Measurements from ENCODE around the gene PLB1. TPM values are rescaled to one million over a fixed set of nuclear protein-coding genes. Genes with fewer than 3 reads are reported as not detected.

PLB1 gene
- total RNA-seq, 1 donor from 2014 or later: 2.5 TPM

- TF ChIP-seq CTCF (IDR thresholded peaks at IDR 0.05) (no peak), POLR2A (IDR thresholded peaks at IDR 0.05) (no peak), POLR2AphosphoS5 (IDR thresholded peaks at IDR 0.05; ENCODE audit: insufficient read depth in 1 of 2, low read depth in 1 of 2) (no peak)
- Histone ChIP-seq H3K27me3 (no peaks in the 10 kb centered on the region), H3K36me3 (no peaks in the 10 kb centered on the region), H3K4me1 (peaks cover 34% of the 10 kb centered on the region), H3K27ac (no peak overlapping the region), H3K4me3 (no peak overlapping the region), H3K9me3 (no peaks in the 10 kb centered on the region)
- no peak for DNase-seq (ENCODE audit: extremely low spot score in 2 of 2)
- intact Hi-C loops (cut with DNase I): no loop called here
Measured at GRCh38 chr2:28618221-28619141, 122.6 kb downstream of the PLB1 start.

DNA sequence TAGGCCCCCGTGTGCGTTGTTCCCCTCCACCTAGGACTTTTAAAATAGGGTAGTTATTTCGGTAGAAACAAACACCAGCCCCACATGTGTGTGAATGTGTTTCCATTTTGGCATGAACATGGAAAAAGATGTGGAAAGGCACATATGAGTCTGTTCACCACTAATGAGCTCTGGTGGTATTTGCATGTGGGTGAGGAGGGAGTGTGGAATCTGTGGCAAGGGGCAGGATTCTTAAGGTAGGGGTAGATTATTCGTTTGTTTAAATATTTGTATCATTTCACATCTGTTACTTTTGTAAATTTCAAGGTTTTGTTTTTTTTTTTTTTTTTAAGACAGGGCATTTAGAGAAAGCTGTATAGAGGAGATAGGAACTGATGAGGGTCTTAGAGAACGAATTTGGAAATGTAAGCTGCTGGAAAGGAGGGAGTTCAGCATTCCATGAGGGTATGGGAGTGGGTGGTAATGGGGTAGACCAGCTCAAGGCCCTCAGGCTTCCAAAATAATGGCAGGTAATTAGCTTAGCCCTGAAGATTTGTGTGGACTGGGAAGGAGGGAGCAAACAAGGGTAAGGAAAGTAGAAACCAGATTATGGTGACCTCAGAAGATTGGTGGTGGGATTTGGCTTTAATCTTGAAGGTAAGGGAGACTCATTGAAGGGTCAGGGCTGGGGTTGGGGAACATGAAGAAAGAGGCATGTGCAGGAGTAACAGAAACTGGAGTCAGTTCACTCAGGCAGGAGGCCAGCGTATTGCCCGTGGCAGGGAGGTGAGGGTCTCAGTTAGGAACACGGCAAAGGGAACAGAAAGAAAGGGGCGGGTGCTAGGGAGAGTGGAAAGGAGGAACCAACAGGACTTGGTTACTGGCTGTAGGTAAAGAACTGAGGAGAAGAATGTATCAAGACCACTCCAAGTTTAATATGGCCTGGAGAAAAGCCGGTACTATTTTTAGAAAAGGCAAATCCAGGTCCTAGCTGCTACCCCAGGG, 123.6 kb downstream of the PLB1 start:
- Histone ChIP-seq H3K27ac (peak overlapping the region; percentile 90), H3K27me3 (no peaks in the 10 kb centered on the region), H3K4me3 (no peak overlapping the region), H3K9me3 (no peaks in the 10 kb centered on the region), H3K4me1 (peaks cover 34% of the 10 kb centered on the region), H3K36me3 (no peaks in the 10 kb centered on the region)
- intact Hi-C loops (cut with DNase I): loop anchor here (10.0 kb wide), 1 partner anchor 135 kb away; the partner anchor contains the start of gene PPP1CB
- TF ChIP-seq POLR2AphosphoS5 (IDR thresholded peaks at IDR 0.05; ENCODE audit: insufficient read depth in 1 of 2, low read depth in 1 of 2): no peak
- no peak for TF ChIP-seq POLR2A (IDR thresholded peaks at IDR 0.05)
- no peak for DNase-seq (ENCODE audit: extremely low spot score in 2 of 2)

- Histone ChIP-seq H3K4me1 (peaks cover 41% of the 10 kb centered on the region), H3K9me3 (no peaks in the 10 kb centered on the region), H3K27me3 (no peaks in the 10 kb centered on the region), H3K36me3 (no peaks in the 10 kb centered on the region), H3K27ac (peak overlapping the region; percentile 90), H3K4me3 (no peak overlapping the region)
- DNase-seq (ENCODE audit: extremely low spot score in 2 of 2): no peak
- TF ChIP-seq POLR2AphosphoS5 (IDR thresholded peaks at IDR 0.05; ENCODE audit: insufficient read depth in 1 of 2, low read depth in 1 of 2): no peak
- no peak for TF ChIP-seq POLR2A (IDR thresholded peaks at IDR 0.05)
- no peak for TF ChIP-seq CTCF (IDR thresholded peaks at IDR 0.05)
- intact Hi-C loops (cut with DNase I): loop anchor here (10.0 kb wide), 1 partner anchor 134 kb away; the partner anchor contains the start of gene PPP1CB
Measured at GRCh38 chr2:28620291-28620793, 124.5 kb downstream of the PLB1 start.

GRCh38 chr2:28620801-28621171, 124.9 kb downstream of the PLB1 start:
- Histone ChIP-seq H3K4me1 (peaks cover 45% of the 10 kb centered on the region), H3K4me3 (no peak overlapping the region), H3K27me3 (no peaks in the 10 kb centered on the region), H3K27ac (peak overlapping the region; percentile 90), H3K36me3 (no peaks in the 10 kb centered on the region), H3K9me3 (no peaks in the 10 kb centered on the region)
- intact Hi-C loops (cut with DNase I): loop anchor here (10.0 kb wide), 1 partner anchor 134 kb away; the partner anchor contains the start of gene PPP1CB
- TF ChIP-seq CTCF (IDR thresholded peaks at IDR 0.05) (no peak), POLR2AphosphoS5 (IDR thresholded peaks at IDR 0.05; ENCODE audit: insufficient read depth in 1 of 2, low read depth in 1 of 2) (no peak), POLR2A (IDR thresholded peaks at IDR 0.05) (no peak)
- no peak for DNase-seq (ENCODE audit: extremely low spot score in 2 of 2)
